Inflammatory macrophage treated with lipopolysaccharide for 1 hour (primary cell): ENCODE data around the gene GOLGA8N.

Source experiments
- DNase-seq, 2 donors: peaks; one replicate each; pipeline ENCODE4 v3.0.0-alpha.2; 2020 to 2022

Gene GOLGA8N

DNA sequence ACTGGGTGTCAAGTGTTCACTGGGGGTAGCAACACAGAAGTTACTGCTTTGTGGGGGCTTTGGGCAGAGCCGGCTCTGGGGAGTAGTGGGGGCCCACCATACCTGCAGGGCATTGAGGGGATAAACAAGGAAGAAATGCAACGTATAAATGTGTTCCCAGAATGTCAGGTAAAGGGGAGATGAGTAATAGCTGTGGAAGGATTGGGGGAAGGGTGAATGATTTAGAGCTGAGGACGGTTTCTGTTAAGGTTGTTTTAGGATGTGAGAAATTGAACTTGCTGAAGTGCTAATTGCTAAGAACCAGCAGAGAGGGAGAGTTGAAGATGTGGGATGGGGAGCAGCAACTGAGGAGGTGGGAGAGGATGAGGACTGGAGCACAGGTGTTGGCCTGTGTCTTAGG, 58.9 kb downstream of the GOLGA8N start:
- no peak for DNase-seq

- DNase-seq = no peak
Observed at GRCh38 chr15:32656091-32656490, 62.8 kb downstream of the GOLGA8N start.

DNA sequence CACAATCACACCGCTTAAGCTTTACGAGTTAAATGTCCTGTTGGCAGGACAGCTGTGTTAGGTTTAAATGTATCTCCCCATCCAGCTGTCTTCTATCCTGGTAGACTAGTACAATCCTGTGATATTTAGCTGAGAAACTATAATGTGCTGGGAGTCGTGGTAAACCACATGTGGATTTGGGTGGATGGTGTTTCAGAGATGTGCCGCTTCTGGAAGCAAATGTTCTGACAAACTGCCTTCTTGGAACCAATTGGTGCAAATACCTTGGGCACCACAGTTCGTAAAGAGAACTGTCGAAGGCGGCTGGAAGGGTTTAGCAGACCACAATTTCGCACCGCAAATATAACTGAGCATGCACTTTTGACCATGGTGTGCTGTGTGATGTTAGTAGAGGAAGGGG, 63.2 kb downstream of the GOLGA8N start:
- DNase-seq = no peak
